DOHH2 (cell line): ENCODE data around the gene DHTKD1.

Experiments
- H3F3A ChIP-seq: fragments of 200-600 bp; sonication (generic), shearing (Covaris generic); 2 replicates; pipeline ENCODE4 v1.6.0; 2016; ENCODE audit warnings: antibody characterized with exemption, mild to moderate bottlenecking; ENCODE audit not compliant: control insufficient read depth, insufficient read depth
- H3K27ac ChIP-seq: fragments of 200-600 bp; sonication (generic); 2 replicates; pipeline ENCODE4 v1.5.1; 2014; ENCODE audit warnings: low read depth, mild to moderate bottlenecking, low read length, moderate library complexity
- H3K27me3 ChIP-seq: fragments of 200-600 bp; sonication (generic); 2 replicates; pipeline ENCODE4 v1.6.1; 2014; ENCODE audit warnings: mild to moderate bottlenecking, low read length, mixed read lengths; ENCODE audit not compliant: control insufficient read depth
- H3K36me3 ChIP-seq: fragments of 200-600 bp; sonication (generic); 2 replicates; pipeline ENCODE4 v1.6.1; 2014; ENCODE audit warnings: mild to moderate bottlenecking, low read length, moderate library complexity, mixed read lengths; ENCODE audit not compliant: control insufficient read depth
- H3K4me1 ChIP-seq: fragments of 200-600 bp; sonication (generic); 2 replicates; pipeline ENCODE4 v1.6.1; 2014; ENCODE audit warnings: mild to moderate bottlenecking, low read length, mixed read lengths; ENCODE audit not compliant: control insufficient read depth
- H3K4me2 ChIP-seq: fragments of 200-600 bp; sonication (generic); 2 replicates; pipeline ENCODE4 v1.6.0; 2014; ENCODE audit warnings: mild to moderate bottlenecking, low read length, moderate library complexity
- H3K4me3 ChIP-seq: fragments of 200-600 bp; sonication (generic); 2 replicates; pipeline ENCODE4 v1.5.1; 2014; ENCODE audit warnings: mild to moderate bottlenecking, low read length, mixed read lengths
- H3K79me2 ChIP-seq: fragments of 200-600 bp; sonication (generic); 2 replicates; pipeline ENCODE4 v1.6.1; 2014; ENCODE audit warnings: mild to moderate bottlenecking, low read length, mixed read lengths; ENCODE audit not compliant: control insufficient read depth
- H3K9me2 ChIP-seq: fragments of 200-600 bp; sonication (generic); replicated peaks from 2 replicates; pipeline ENCODE4 v1.6.1; 2014; ENCODE audit warnings: mild to moderate bottlenecking, low read length, mixed read lengths; ENCODE audit not compliant: control insufficient read depth
- H3K9me3 ChIP-seq: fragments of 200-600 bp; sonication (generic); 2 replicates; pipeline ENCODE4 v1.6.1; 2014; ENCODE audit warnings: antibody characterized with exemption, low read length, mixed read lengths; ENCODE audit not compliant: control insufficient read depth, insufficient read depth
- H4K20me1 ChIP-seq: fragments of 200-600 bp; sonication (generic); 2 replicates; pipeline ENCODE4 v1.6.0; 2014; ENCODE audit warnings: low read depth, mild to moderate bottlenecking, antibody characterized with exemption, low read length, moderate library complexity; ENCODE audit not compliant: control insufficient read depth, insufficient read depth
- CTCF ChIP-seq: fragments of 200-600 bp; sonication (generic); IDR thresholded peaks from one replicate; pipeline ENCODE4 v1.5.1; 2014; ENCODE audit warnings: antibody characterized with exemption, mild to moderate bottlenecking, low read depth, low read length; ENCODE audit not compliant: poor library complexity, severe bottlenecking
- EZH2phosphoT487 ChIP-seq: fragments of 200-600 bp; sonication (generic); IDR thresholded peaks from 2 replicates; pipeline ENCODE4 v1.6.1; 2017; ENCODE audit warnings: borderline replicate concordance, mild to moderate bottlenecking, antibody characterized with exemption, low read length, moderate library complexity, mixed read lengths

The DHTKD1 gene

GRCh38 chr10:12135631-12136030 is 66.9 kb downstream of the DHTKD1 start:
- peaks cover 26% of the 10 kb centered on the region for H3K36me3 ChIP-seq

GRCh38 chr10:12140038-12140437 is 71.3 kb downstream of the DHTKD1 start:
- no peaks in the 10 kb centered on the region for H3K9me3 ChIP-seq
- H3K4me2 ChIP-seq: no peak overlapping the region
- no peaks in the 10 kb centered on the region for H4K20me1 ChIP-seq
- H3F3A ChIP-seq: no peaks in the 10 kb centered on the region
- no peak for TF ChIP-seq CTCF
- TF ChIP-seq EZH2phosphoT487: no peak
- H3K4me1 ChIP-seq: no peaks in the 10 kb centered on the region
- no peak overlapping the region for H3K4me3 ChIP-seq
- H3K36me3 ChIP-seq: peaks cover 49% of the 10 kb centered on the region
- no peak overlapping the region for H3K27ac ChIP-seq
- no peaks in the 10 kb centered on the region for H3K79me2 ChIP-seq
- no peaks in the 10 kb centered on the region for H3K9me2 ChIP-seq
- H3K27me3 ChIP-seq: no peaks in the 10 kb centered on the region

More at GRCh38 chr10:12135631-12136030, 66.9 kb downstream of the DHTKD1 start:
- Histone ChIP-seq H3F3A (no peaks in the 10 kb centered on the region), H3K4me3 (no peak overlapping the region), H4K20me1 (0 out of 2 replicates have a peak, but pooled peaks cover 4% of the 10 kb centered on the region), H3K9me2 (no peaks in the 10 kb centered on the region), H3K79me2 (peaks cover 13% of the 10 kb centered on the region), H3K27ac (no peak overlapping the region), H3K4me2 (no peak overlapping the region), H3K27me3 (no peaks in the 10 kb centered on the region), H3K9me3 (no peaks in the 10 kb centered on the region), H3K4me1 (peaks cover 2% of the 10 kb centered on the region)
- TF ChIP-seq CTCF (no peak), EZH2phosphoT487 (no peak)

DNA sequence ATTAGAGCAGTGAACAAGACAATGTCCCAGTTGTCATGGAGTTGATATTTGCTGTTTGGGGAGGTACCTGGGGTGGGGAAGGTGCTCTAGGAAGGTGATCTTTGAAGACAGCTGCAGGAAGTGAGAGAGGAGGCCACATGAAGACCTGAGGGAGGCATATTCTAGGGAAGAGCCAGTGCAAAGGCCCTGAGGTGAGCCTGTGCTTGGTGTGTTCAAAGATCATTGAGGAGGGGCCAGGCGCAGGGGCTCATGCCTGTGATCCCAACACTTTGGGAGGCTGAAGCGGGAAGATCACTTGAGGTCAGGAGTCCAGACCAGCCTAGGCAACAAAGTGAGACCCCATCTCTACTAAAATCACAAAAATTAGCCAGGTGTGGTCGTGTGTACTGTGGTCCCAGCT is 75.8 kb downstream of the DHTKD1 start:
- no peaks in the 10 kb centered on the region for H4K20me1 ChIP-seq
- no peaks in the 10 kb centered on the region for H3F3A ChIP-seq
- no peaks in the 10 kb centered on the region for H3K9me2 ChIP-seq
- H3K27ac ChIP-seq: no peak overlapping the region
- no peaks in the 10 kb centered on the region for H3K4me1 ChIP-seq
- no peaks in the 10 kb centered on the region for H3K9me3 ChIP-seq
- H3K27me3 ChIP-seq: no peaks in the 10 kb centered on the region
- no peak overlapping the region for H3K4me2 ChIP-seq
- no peak overlapping the region for H3K4me3 ChIP-seq
- no peaks in the 10 kb centered on the region for H3K79me2 ChIP-seq
- TF ChIP-seq CTCF: no peak
- no peak for TF ChIP-seq EZH2phosphoT487
- H3K36me3 ChIP-seq: peaks cover 33% of the 10 kb centered on the region
